T47D (cell line): ENCODE measurements around the gene WBP1.

Experiments used
- DNase-seq, 2 experiments: peaks; one replicate each; pipeline versions ENCODE4 v3.0.0 to v3.0.0-alpha.2; 2011 to 2012; ENCODE audit warnings: low read depth in 1 of 2, low spot score in 1 of 2
- JUND ChIP-seq: IDR thresholded peaks from 2 replicates; pipeline ENCODE4 v1.6.1; 2012; ENCODE audit warnings: low read depth
- in situ Hi-C: cut with HindIII; loops from 2 replicates; pipeline ENCODE4 v1.10.0; 2016; ENCODE audit warnings: low sequenced_read_pairs, low pct_unique_long_range_greater_than_20kb

The WBP1 gene

DNA sequence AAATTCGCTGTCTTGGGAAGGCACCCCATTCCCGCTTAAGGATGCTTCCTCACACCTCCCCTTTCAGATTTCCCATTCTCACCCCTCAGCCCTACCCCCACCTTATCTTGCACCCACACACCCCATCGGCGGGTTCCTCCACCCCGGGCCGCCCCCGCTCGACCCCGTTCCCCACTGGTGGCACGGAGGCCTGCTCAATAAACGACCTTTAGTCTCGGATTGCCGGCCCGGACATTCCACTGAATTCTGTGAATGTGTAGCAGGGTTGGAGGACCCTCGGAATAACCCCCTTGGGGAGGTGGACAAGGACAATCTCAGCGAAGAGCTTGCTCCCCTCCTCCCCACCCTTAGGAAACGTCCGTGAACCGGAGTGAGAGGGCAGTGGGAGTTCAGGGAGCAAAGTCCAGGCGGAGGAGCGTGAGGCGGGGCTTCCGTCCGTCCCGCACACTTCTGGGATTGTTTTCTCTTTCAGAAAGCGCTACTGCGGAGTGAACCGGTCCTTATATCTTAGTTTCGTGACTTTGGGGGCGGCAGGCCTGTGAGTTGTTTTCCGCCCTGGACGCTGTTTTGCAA is 44.0 kb downstream of the WBP1 start:
- in situ Hi-C loops, result no loop called here
- TF ChIP-seq JUND, result no peak
- no peak for DNase-seq

GRCh38 chr2:74502720-74503505 is 44.7 kb downstream of the WBP1 start:
- no peak for DNase-seq
- TF ChIP-seq JUND, result no peak
- in situ Hi-C loops, result no loop called here

- no peak for TF ChIP-seq JUND
- in situ Hi-C loops, result no loop called here
- no peak for DNase-seq
Measured at GRCh38 chr2:74503506-74504475, 45.6 kb downstream of the WBP1 start.

DNA sequence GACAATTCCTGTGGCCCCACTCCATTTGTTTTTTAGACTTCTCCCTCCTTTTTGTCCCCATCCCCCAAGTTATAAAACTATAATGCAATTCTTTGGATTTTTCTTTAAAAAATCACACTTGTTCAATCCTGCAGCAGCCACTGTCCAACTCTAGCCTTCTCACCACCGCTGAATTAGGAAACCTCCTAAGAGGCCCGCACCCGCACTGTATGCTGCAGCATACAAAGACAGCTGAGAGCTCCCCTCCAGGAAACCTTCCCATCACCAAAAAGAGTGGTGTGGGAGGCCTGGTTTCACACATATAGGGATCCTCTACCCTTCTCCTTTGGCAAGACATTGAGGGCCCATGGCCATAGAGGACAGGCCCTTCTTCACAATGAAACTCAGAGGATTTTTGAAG is 46.4 kb downstream of the WBP1 start:
- in situ Hi-C loops, result no loop called here
- no peak for TF ChIP-seq JUND
- no peak for DNase-seq

DNA sequence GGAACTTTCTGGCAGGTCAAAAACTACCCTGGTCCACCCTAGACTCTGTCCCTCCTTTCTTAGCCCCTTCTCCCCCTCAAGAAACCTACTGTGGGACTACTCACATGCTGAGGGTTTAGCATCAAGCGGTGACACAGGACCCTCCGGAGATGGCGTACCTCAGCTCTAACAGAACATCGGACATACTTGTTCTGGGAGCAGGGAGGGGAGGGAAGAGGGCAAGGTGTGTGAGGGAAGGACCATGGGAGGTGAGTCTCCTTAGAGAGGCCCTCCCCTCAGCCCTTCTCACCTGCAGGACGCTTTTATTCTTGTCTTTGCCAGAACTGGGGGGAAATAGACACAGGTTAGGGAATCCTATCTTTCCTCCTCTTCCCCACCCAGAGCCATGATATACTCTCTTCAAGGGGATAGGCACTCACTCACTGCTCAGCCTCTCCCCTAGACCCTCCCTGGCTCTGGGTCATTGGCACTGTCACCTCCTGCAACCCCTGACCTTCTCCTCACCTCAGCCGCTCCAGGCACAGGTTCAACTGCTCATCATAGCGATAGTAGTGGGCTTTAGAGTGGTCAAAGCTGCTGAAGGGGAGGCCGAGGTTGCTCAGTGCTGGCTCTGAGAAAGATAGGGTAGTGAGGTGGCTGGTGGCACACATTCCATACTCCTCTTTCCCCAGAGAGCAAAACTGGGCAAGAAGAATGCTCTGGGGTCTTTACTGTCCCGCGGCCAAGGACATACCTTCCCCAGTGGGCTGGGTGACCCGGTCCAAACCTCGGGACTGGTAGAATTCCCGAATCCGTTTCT is 47.4 kb downstream of the WBP1 start:
- in situ Hi-C loops, result no loop called here

DNA sequence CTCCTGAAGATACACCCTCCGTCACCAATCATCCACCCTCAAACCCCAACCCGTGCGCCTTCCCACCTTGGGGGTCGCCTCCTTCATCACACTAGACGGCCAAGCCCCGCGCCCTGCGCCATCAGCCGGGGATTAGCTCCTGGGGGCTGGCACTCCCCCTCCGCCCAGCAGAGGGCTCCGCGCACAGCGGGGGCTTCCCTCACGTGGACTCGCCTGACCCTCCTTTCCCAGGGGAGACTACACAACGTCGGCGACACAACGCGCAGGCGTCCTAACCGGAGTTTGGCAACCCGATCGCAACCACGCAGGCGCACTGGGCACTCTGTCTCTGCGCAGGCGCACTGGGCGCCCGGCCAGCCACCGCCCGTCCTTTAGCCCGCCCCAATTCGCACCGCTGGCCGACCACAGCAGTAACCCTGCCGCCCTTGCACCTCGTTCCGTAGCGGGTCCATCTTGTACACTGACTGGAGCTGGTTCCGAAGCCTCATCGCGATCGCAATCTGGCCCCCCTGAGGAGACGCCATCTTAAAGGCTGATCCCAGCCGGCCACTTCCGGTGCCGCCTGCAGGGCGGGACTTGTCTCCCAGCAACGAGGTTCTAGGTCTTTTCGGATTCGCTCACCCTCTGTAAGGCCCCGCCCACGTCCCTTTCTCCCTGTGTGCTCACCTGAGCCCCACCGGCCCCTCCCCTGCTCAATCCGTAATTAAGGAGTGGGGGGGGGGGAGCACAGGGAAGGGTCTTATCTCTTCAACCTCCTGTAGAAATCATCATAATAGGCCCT is 49.1 kb downstream of the WBP1 start, which contains the start of gene PCGF1:
TSS of gene PCGF1 (minus strand) at position 551 of the 781 bp plus-strand sequence. CDS start at position 524, 27 bp downstream.
- in situ Hi-C loops, result no loop called here
- peak; percentile 92 to 97 for DNase-seq
- no peak for TF ChIP-seq JUND

More for the DNA sequence above, 47.4 kb downstream of the WBP1 start:
- no peak for DNase-seq
- no peak for TF ChIP-seq JUND

DNA sequence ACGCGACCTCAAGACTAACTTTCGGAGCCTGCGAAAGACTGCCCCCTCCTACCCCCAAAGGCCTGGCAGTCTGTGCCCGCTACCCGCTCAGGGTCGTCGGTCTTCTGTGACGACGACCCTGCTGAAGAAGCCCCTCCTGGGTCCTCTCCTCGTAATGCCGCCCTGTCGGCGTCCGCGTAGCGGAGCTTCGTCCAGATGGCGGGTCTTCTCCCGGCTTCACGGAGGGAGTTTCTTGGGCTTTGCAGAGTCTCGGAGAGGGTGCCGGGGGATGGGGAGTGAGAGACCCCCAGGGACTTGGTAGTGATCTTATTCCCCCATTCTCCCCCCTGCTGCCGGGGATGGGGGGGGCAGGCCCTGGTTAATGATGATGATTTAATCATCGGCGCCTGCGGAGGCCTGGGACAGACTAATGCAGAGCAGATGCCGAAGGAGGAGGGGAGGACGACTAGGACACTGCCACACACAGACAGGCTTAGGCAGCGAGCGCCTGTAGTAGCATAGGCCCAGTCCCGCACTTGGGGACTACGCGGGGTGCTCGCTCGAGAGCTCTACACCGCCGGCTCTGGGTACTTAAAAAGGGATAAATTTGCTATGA is 49.8 kb downstream of the WBP1 start:
- DNase-seq, result peak; percentile 46 to 54
- no peak for TF ChIP-seq JUND
- in situ Hi-C loops, result no loop called here

GRCh38 chr2:74510272-74510671 is 52.0 kb downstream of the WBP1 start:
- in situ Hi-C loops, result no loop called here
- TF ChIP-seq JUND, result no peak
- no peak for DNase-seq
